Activated naive CD4-positive, alpha-beta T cell treated with anti-CD3 and anti-CD28 coated beads for 36 hours (primary cell): ENCODE data around the gene FOS. TPM values are rescaled to one million over a fixed set of nuclear protein-coding genes. Genes with fewer than 3 reads are reported as not detected.

ENCODE experiments used
- CTCF ChIA-PET: fragments of 350-600 bp; sonication (Branson Sonifier 250); formaldehyde crosslinking; loops from one replicate; lab custom pipeline; 2021; ENCODE audit warnings: antibody characterized with exemption; lab: Charles Lee
- DNase-seq: peaks from one replicate; pipeline ENCODE4 v3.0.0-alpha.2; 2020
- H3K27ac Mint-ChIP-seq: one replicate; pipeline ENCODE4 v1.8.0; 2021; ENCODE audit warnings: mild to moderate bottlenecking, mixed read lengths
- H3K27me3 Mint-ChIP-seq: one replicate; pipeline ENCODE4 v1.8.0; 2021; ENCODE audit warnings: low read depth, mixed read lengths
- H3K36me3 Mint-ChIP-seq: one replicate; pipeline ENCODE4 v1.8.0; 2021; ENCODE audit warnings: low read depth, mixed read lengths
- H3K4me1 Mint-ChIP-seq: one replicate; pipeline ENCODE4 v1.8.0; 2021; ENCODE audit warnings: low read depth, mixed read lengths
- H3K4me3 Mint-ChIP-seq: one replicate; pipeline ENCODE4 v1.8.0; 2021; ENCODE audit warnings: mild to moderate bottlenecking, moderate library complexity, mixed read lengths
- H3K9me3 Mint-ChIP-seq: one replicate; pipeline ENCODE4 v1.8.0; 2021; ENCODE audit warnings: mixed read lengths
- intact Hi-C: fragments of 100-400 bp; cut with micrococcal nuclease; formaldehyde crosslinking; loops from one replicate; pipeline ENCODE4 v1.15.1; 2023
- total RNA-seq, 2 experiments: library from RNA; stranded (reverse); gene quantifications; one replicate each; pipeline ENCODE4 v1.2.3, GENCODE V29; 2021

Gene FOS
- total RNA-seq, 2 experiments from 2014 or later = 34.5 to 35.7 TPM

DNA sequence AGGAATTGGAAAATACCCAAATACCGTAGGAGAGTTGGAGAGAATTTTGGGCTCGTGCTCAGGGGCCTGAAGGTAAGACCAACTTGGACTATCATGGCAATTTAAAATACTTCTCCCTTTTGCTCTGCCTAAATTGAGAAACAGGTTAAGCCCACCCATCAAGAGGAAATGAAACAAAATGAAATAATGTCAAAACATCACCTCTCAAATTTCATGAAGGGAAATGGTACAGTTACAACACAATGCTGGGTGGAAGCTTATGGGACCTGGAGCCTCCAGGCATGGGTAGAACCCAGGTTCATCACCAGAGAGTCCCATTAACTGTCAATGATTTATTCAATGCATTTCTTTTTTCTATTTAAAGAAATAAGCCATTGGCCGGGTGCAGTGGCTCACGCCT lies 33.7 kb downstream of the FOS start:
- CTCF ChIA-PET = interaction anchor here (0.9 to 12.5 kb wide), 3 partner anchors 142 to 249 kb away, joined by 3 to 131 read pairs (median 32); no protein-coding TSS in a partner anchor
- Mint-ChIP-seq H3K27me3 (no peaks in the 10 kb centered on the region), H3K4me3 (no peak overlapping the region), H3K9me3 (no peaks in the 10 kb centered on the region), H3K4me1 (peaks cover 4% of the 10 kb centered on the region), H3K27ac (no peak overlapping the region), H3K36me3 (no peaks in the 10 kb centered on the region)
- intact Hi-C loops = no loop called here
- DNase-seq = no peak

DNA sequence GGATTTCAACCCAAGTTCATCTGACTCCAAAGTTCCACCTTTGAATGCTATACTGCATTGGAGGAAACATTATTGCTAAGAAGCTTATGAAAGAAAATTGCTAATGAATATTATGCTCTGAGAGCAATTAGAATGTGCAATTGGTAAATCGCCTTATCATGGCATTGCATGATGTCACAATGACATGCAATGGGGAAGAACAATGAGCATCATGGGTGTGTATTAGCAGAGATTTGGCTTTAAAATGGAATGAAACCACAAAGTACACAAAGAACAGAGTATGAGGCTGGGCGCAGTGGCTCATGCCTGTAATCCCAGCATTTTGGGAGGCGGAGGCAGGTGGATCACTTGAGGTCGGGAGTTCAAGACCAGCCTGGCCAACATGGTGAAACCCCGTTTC lies 34.7 kb downstream of the FOS start:
- Mint-ChIP-seq H3K36me3 (no peaks in the 10 kb centered on the region), H3K4me1 (no peaks in the 10 kb centered on the region), H3K4me3 (no peak overlapping the region), H3K27me3 (no peaks in the 10 kb centered on the region), H3K9me3 (no peaks in the 10 kb centered on the region), H3K27ac (no peak overlapping the region)
- intact Hi-C loops = no loop called here
- DNase-seq = no peak
- CTCF ChIA-PET = interaction anchor here (0.5 to 12.5 kb wide), 4 partner anchors 9 to 248 kb away, joined by 3 to 131 read pairs (median 3); no protein-coding TSS in a partner anchor

DNA sequence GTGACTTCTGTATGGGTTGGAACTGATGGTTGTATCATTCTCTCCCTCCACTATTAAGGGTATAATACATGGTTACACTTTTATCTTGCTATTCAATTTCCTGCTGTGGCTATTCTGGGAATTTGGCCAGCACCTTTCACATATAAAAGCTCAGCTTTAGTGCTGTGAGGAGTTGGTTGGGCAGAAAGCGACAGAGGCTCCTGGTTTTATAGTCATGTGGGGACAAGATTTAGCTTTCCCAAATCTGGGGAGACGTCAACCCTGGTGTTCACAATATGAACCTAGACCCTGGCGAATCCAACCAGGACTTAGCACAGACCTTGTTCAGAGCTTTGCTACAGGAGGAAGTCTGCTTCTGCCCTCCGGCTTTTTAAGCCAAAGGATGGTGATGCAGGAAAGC lies 36.5 kb downstream of the FOS start:
- H3K27me3 Mint-ChIP-seq = no peaks in the 10 kb centered on the region
- H3K27ac Mint-ChIP-seq = no peak overlapping the region
- H3K4me3 Mint-ChIP-seq = no peak overlapping the region
- no peaks in the 10 kb centered on the region for H3K36me3 Mint-ChIP-seq
- CTCF ChIA-PET = interaction anchor here (0.8 to 1.3 kb wide), 2 partner anchors 200 to 246 kb away, joined by 3 to 6 read pairs; no protein-coding TSS in a partner anchor
- no peak for DNase-seq
- H3K4me1 Mint-ChIP-seq = no peaks in the 10 kb centered on the region
- H3K9me3 Mint-ChIP-seq = no peaks in the 10 kb centered on the region
- intact Hi-C loops = no loop called here

DNA sequence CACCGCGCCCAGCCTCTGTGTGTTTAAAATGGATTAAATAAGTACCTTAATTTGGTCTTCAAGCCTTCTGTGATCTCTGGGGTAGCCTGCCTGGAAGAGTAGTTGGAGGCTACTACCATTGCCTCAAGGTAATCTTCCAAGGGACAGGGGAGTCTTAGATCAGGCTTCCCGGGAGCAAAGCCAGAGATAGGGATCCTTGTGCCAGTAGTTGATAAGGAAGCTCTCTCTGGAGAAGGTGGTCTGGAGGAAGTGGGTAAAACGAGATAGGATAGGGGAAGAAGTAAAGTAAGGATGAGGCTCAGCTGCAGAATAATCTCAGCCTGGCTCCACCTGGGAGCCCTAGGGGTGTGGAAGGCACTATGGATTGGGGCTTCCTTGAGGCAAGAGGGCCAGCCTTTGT lies 38.5 kb downstream of the FOS start:
- DNase-seq = no peak
- Mint-ChIP-seq H3K4me3 (no peak overlapping the region), H3K36me3 (no peaks in the 10 kb centered on the region), H3K27ac (no peak overlapping the region), H3K27me3 (no peaks in the 10 kb centered on the region), H3K4me1 (no peaks in the 10 kb centered on the region), H3K9me3 (no peaks in the 10 kb centered on the region)
- intact Hi-C loops = no loop called here
- CTCF ChIA-PET = interaction anchor here (1.4 kb wide), 1 partner anchor 137 kb away, joined by 3 read pairs; no protein-coding TSS in a partner anchor

DNA sequence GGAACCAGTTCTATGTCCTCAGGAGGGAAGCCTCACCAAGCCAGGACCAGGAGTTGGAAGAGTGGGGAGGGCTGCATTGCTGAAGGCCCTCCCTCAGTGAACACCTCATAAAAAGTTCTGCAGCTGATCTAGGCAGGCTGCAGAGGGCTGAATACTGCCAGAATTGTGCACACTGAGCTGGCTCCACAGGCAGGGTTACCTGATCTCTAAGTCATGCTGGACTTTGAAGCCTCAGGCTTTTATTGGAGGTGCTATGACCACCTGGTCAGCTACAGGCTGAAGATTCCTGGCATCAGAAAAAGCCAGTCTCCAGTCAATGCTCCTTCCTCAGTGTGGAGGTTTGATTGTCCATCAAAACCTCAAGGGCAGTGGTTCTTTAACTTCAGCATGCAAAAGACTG lies 39.7 kb downstream of the FOS start:
- H3K4me1 Mint-ChIP-seq = no peaks in the 10 kb centered on the region

DNA sequence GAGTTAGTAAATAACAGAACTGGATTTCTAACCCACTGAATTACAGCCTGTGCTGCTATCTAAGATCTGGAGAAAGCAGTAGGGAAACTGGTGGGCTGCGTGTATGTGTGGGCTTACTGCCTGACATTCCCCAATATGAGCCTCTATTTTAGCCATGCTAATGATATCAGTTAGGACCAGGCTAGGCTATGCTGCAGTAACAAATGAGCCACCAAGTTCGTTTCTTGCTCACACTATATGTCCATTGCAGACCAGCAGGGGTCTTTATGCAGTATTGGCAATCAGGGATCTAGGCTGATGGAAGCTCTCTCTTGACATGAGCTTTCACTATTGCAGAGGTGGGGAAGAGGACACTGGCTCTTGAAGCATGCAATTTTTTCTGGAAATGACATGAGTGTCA lies 40.4 kb downstream of the FOS start:
- intact Hi-C loops = no loop called here
- Mint-ChIP-seq H3K4me3 (no peak overlapping the region), H3K27ac (no peak overlapping the region), H3K4me1 (no peaks in the 10 kb centered on the region), H3K27me3 (no peaks in the 10 kb centered on the region), H3K9me3 (no peaks in the 10 kb centered on the region), H3K36me3 (no peaks in the 10 kb centered on the region)
- CTCF ChIA-PET = interaction anchor here (0.5 to 1.5 kb wide), 3 partner anchors 8 to 263 kb away, joined by 3 to 4 read pairs (median 3); no protein-coding TSS in a partner anchor
- no peak for DNase-seq

More for the DNA sequence above, 39.7 kb downstream of the FOS start:
- no peak for DNase-seq
- Mint-ChIP-seq H3K27me3 (no peaks in the 10 kb centered on the region), H3K9me3 (no peaks in the 10 kb centered on the region), H3K36me3 (no peaks in the 10 kb centered on the region), H3K27ac (no peak overlapping the region), H3K4me3 (no peak overlapping the region)
- CTCF ChIA-PET = interaction anchor here (0.6 to 0.7 kb wide), 2 partner anchors 12 to 1043 kb away, joined by 3 read pairs; no protein-coding TSS in a partner anchor
- intact Hi-C loops = no loop called here

DNA sequence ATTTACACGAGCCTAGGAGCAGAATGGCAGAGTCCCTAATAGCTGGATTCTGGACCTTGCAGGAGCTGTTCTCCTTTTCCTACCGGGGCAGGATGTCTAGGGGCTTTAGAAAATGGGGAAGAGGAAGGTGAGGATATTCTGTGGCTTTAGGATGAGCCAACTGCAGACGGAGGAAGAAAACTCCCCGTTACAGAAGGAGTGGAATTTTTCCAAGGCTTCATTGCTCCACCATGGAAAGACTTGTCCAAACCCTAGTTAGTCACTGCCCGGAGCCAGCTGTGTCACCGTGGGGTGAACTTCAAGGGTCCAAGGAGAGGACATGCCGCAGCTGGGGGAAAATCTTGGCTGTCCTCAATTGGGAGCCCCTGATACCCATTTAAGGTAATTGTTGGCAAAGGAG lies 41.6 kb downstream of the FOS start:
- no peaks in the 10 kb centered on the region for H3K36me3 Mint-ChIP-seq
- H3K4me3 Mint-ChIP-seq = no peak overlapping the region
- H3K27me3 Mint-ChIP-seq = peaks cover 2% of the 10 kb centered on the region
- no peak for DNase-seq
- intact Hi-C loops = no loop called here
- no peaks in the 10 kb centered on the region for H3K9me3 Mint-ChIP-seq
- CTCF ChIA-PET = interaction anchor here (1.5 kb wide), 1 partner anchor 9 kb away, joined by 4 read pairs; no protein-coding TSS in a partner anchor
- H3K4me1 Mint-ChIP-seq = no peaks in the 10 kb centered on the region
- no peak overlapping the region for H3K27ac Mint-ChIP-seq

DNA sequence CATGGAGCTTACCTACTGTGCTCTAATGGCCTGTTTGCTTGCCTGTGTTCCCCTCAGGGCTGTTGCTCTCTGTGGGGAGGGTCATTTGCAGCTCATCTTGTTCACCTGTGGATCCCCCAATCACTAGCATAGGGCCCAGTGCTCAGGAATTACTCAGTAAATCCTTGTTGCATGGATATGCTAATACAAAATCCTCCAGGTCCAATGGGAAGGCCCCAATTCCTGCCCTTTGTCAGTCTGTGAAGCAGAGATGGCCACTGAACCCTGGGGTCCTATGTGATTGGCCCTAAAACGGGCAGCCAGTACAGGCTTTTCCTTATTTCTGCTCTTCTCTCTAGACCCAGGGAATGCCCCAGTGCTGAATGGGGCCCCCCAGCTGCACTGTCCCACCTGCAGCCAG lies 44.1 kb downstream of the FOS start:
- Mint-ChIP-seq H3K4me1 (no peaks in the 10 kb centered on the region), H3K27me3 (peaks cover 2% of the 10 kb centered on the region), H3K9me3 (no peaks in the 10 kb centered on the region), H3K27ac (no peak overlapping the region), H3K36me3 (no peaks in the 10 kb centered on the region), H3K4me3 (no peak overlapping the region)
- CTCF ChIA-PET = interaction anchor here (0.7 to 2.0 kb wide), 4 partner anchors 14 to 255 kb away, joined by 3 to 5 read pairs (median 3); partner anchors contain the start of gene FLVCR2
- no peak for DNase-seq
- intact Hi-C loops = no loop called here

DNA sequence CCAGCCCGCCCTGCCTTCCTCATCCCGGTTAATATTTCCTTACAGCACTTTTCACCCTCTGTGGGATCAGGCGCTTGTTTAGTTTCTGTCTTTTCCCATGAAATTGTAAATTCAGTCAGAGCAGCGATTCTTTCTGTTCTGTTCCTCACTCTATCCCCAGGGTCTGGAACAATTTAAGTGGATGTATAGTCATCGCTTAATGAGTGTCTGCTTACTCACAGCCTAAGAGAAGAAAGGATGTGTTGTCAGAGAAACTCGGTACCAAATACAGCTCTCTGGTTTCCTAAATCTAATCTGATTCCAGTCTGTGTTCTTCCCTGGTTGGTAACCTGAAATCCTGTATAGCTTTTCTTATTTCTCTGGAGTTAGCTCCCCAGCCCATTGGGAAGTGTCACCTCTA lies 44.9 kb downstream of the FOS start:
- intact Hi-C loops = no loop called here
- no peaks in the 10 kb centered on the region for H3K9me3 Mint-ChIP-seq
- no peaks in the 10 kb centered on the region for H3K4me1 Mint-ChIP-seq
- no peak for DNase-seq
- CTCF ChIA-PET = no interaction called here
- H3K4me3 Mint-ChIP-seq = no peak overlapping the region
- no peak overlapping the region for H3K27ac Mint-ChIP-seq
- H3K36me3 Mint-ChIP-seq = no peaks in the 10 kb centered on the region
- H3K27me3 Mint-ChIP-seq = peaks cover 2% of the 10 kb centered on the region

DNA sequence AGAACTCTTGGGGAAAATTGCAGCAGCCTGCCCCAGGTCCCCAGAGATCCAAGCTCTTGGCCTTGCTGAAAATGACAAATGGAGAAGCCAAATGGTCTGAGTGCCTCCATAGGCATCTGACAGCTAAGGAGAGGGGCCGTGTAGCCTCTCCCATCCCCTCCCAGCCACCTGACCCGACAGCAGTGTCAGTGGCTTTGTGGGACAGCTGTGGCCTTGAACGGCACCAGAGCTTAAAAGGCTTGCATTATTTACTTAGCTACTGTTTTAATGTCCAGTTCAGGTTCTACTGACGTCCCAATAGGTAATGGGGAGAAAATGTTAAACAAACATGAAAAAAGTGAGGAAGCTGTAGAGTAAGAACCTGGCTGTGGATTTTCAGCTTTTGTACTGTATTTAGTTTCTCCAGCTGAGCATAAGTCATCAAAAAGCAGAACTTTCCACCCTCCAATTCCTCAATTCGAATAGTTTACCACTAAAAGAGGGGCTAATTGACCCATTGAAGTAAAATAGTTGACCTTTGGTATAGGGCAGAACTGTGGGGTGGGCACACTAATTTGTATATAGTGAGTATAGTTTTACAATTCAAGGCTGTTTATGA lies 50.0 kb downstream of the FOS start:
- peaks cover 11% of the 10 kb centered on the region for H3K4me1 Mint-ChIP-seq
- no peak for DNase-seq
- CTCF ChIA-PET = interaction anchor here (0.6 to 1.7 kb wide), 5 partner anchors 26 to 238 kb away, joined by 3 to 6 read pairs (median 3); no protein-coding TSS in a partner anchor
- intact Hi-C loops = no loop called here
- no peak overlapping the region for H3K4me3 Mint-ChIP-seq
- no peak overlapping the region for H3K27ac Mint-ChIP-seq
- H3K27me3 Mint-ChIP-seq = peaks cover 2% of the 10 kb centered on the region
- no peaks in the 10 kb centered on the region for H3K36me3 Mint-ChIP-seq
- H3K9me3 Mint-ChIP-seq = no peaks in the 10 kb centered on the region

DNA sequence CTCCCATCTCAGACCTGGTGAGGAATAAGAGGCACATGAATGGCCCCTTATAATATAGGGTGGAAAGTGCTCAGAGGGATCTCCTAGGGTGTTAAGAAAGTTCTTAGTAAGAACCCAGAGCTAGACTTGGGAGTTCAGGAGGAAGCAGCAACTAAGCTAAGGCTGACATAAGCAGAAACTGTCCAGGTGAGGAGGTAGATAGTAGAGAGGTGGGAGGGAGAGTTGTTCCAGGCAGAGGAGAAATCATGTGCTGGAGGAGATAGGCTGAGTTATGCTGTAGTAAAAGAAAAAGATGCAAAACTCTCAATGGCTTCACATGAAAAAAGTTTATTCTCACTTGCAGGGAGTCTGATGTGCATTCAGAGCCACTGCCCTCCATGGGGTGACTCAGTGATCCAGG lies 50.7 kb downstream of the FOS start:
- CTCF ChIA-PET = interaction anchor here (0.6 to 1.7 kb wide), 5 partner anchors 27 to 1115 kb away, joined by 3 to 6 read pairs (median 3); no protein-coding TSS in a partner anchor
- Mint-ChIP-seq H3K4me3 (no peak overlapping the region), H3K4me1 (peaks cover 15% of the 10 kb centered on the region), H3K27ac (no peak overlapping the region), H3K27me3 (peaks cover 2% of the 10 kb centered on the region), H3K36me3 (no peaks in the 10 kb centered on the region), H3K9me3 (no peaks in the 10 kb centered on the region)
- intact Hi-C loops = no loop called here
- no peak for DNase-seq

DNA sequence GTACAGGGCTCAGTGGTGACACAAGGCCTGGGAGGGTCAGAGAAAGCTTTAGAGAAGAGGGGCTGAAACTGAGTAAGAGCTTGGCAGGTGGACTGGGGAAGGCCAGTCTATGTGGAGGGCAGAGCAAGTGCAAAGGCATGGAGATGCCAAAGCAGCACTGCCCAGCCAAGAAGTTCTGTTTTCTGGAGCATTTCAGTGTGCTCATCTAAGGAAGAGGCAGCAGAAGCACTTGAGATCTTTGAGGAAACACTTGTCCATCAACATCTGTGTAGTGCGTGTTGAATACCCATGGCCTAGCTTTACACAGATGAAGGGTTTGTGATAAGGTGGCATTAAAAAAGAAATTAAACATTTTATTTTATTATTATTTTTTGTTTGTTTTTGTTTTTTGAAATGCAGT lies 52.8 kb downstream of the FOS start:
- Mint-ChIP-seq H3K9me3 (no peaks in the 10 kb centered on the region), H3K36me3 (no peaks in the 10 kb centered on the region), H3K4me1 (peaks cover 26% of the 10 kb centered on the region), H3K27ac (no peak overlapping the region), H3K4me3 (no peak overlapping the region), H3K27me3 (no peaks in the 10 kb centered on the region)
- DNase-seq = no peak
- CTCF ChIA-PET = no interaction called here
- intact Hi-C loops = no loop called here
